ENCODE results near the gene SCARF2.

DNA sequence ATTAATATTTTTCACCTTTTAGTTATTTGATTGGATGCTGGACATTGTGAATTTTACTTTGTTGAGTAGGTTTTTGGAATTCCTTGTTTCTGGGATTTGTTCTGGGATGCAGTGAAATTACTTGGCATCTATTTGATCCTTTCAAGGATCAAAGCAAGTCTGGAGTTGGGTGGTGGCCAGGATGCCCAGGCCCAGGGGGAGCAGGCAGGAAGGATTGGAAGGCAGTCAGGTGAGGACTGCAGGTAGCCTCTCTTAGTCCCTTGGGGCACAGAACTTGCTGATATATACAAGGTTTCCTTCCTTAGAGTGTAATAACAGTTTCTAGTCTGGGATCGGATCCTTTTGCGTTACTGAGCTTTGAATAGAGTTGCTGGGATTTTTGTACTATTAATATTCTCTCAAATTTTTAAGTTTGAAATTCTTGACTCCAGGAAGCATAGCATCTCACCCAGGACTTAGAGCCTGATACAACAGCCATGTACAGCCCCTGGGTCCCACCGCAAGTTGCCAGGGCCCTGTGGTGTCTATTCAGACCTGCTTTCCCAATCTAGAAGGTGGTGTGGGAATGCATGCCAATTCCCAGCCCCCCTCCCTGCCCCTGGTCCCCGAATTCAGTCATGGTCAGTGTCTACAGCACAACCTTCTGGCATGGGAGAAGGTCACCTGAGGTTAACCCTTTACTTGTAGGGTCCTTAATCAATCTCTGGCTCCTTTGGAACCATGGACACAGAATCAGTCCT, 37.6 kb downstream of the SCARF2 start:
- TF ChIP-seq, protein P1, sequence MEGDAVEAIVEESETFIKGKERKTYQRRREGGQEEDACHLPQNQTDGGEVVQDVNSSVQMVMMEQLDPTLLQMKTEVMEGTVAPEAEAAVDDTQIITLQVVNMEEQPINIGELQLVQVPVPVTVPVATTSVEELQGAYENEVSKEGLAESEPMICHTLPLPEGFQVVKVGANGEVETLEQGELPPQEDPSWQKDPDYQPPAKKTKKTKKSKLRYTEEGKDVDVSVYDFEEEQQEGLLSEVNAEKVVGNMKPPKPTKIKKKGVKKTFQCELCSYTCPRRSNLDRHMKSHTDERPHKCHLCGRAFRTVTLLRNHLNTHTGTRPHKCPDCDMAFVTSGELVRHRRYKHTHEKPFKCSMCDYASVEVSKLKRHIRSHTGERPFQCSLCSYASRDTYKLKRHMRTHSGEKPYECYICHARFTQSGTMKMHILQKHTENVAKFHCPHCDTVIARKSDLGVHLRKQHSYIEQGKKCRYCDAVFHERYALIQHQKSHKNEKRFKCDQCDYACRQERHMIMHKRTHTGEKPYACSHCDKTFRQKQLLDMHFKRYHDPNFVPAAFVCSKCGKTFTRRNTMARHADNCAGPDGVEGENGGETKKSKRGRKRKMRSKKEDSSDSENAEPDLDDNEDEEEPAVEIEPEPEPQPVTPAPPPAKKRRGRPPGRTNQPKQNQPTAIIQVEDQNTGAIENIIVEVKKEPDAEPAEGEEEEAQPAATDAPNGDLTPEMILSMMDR (IDR thresholded peaks at IDR 0.05; ENCODE audit: low read depth, low read length, poor library complexity, severe bottlenecking), result no peak
- TF ChIP-seq EZH2phosphoT487 (IDR thresholded peaks at IDR 0.05; ENCODE audit: borderline replicate concordance, low read length), result no peak
